Sigmoid colon (tissue), 7 donors: Measurements from ENCODE around the gene SMYD3. TPM values are rescaled to one million over a fixed set of nuclear protein-coding genes. Genes with fewer than 3 reads are reported as not detected.

ENCODE experiments used
- DNase-seq: peaks from one replicate; pipeline ENCODE4 v3.0.0-alpha.2; 2019
- H3K27ac ChIP-seq, 4 donors: fragments of 200-600 bp; sonication (generic); one replicate each; pipeline ENCODE4 v1.5.1; 2016 to 2019; ENCODE audit warnings: mild to moderate bottlenecking in 1 of 4
- H3K27me3 ChIP-seq, 3 donors: fragments of 200-600 bp; sonication (generic); one replicate each; pipeline ENCODE4 v1.5.1; 2019; ENCODE audit warnings: mild to moderate bottlenecking in 1 of 3
- H3K36me3 ChIP-seq, 4 donors: fragments of 200-600 bp; sonication (generic); one replicate each; pipeline ENCODE4 v1.5.1; 2016 to 2019
- H3K4me1 ChIP-seq, 4 donors: fragments of 200-600 bp; sonication (generic); one replicate each; pipeline ENCODE4 v1.5.1; 2017 to 2019
- H3K4me3 ChIP-seq, 4 donors: fragments of 200-600 bp; sonication (generic); one replicate each; pipeline ENCODE4 v1.5.1; 2017 to 2019; ENCODE audit warnings: mild to moderate bottlenecking in 2 of 4, moderate library complexity in 1 of 4
- H3K9me3 ChIP-seq, 4 donors: fragments of 200-600 bp in 3 of 4; sonication (generic) in 3 of 4; one replicate each; pipeline versions ENCODE4 v1.5.1 to v1.6.1; 2013 to 2019
- CTCF ChIP-seq, 4 experiments: fragments of 450-650 bp in 3 of 4; fragments of 200-600 bp in 1 of 4; IDR thresholded peaks; one replicate each; pipeline ENCODE4 v1.5.1; 2016 to 2019; ENCODE audit warnings: antibody characterized with exemption in 4 of 4, mild to moderate bottlenecking in 3 of 4, moderate library complexity in 2 of 4
- EP300 ChIP-seq, 4 donors: sonication (generic); formaldehyde crosslinking; IDR thresholded peaks; one replicate each; pipeline ENCODE4 v1.6.1; 2017; ENCODE audit warnings: antibody characterized with exemption in 4 of 4
- POLR2A ChIP-seq, 2 donors: fragments of 450-650 bp; IDR thresholded peaks; one replicate each; pipeline ENCODE4 v1.6.1; 2016; ENCODE audit warnings: antibody characterized with exemption in 2 of 2, mild to moderate bottlenecking in 2 of 2, moderate library complexity in 2 of 2
- POLR2AphosphoS5 ChIP-seq, 4 donors: sonication (generic); formaldehyde crosslinking; IDR thresholded peaks; one replicate each; pipeline ENCODE4 v1.6.1; 2017; ENCODE audit warnings: antibody characterized with exemption in 4 of 4
- WGBS, 2 donors: extraction: QIAGEN DNeasy Blood & Tissue Kit; methylation state at CpG; one replicate each; pipeline ENCODE4 v1.1.7; 2013; 5-methylcytosine and 5-hydroxymethylcytosine counted together
- intact Hi-C: fragments of 100-400 bp; cut with DNase I; formaldehyde crosslinking; loops from one replicate; pipeline ENCODE4 v1.15.1; 2023
- polyA plus RNA-seq, 3 donors: library from polyadenylated mRNA; stranded (reverse); fragments of 200-250 nt; gene quantifications; one replicate each; pipeline ENCODE4 v1.2.3, GENCODE V29; 2013
- total RNA-seq, 4 donors: library from RNA; depleted of rRNA; stranded (reverse); fragments of >200 nt; gene quantifications; one replicate each; pipeline ENCODE4 v1.1.0, GENCODE V29; 2016
- donor health status: healthy with polysubstance abuse.
- donor health status: Bipolar disorder and iron deficiency.
- donor health status: healthy.

The SMYD3 gene
- total and polyA plus RNA-seq, 7 donors, result 8.7 to 23.8 (median 17.1) TPM

DNA sequence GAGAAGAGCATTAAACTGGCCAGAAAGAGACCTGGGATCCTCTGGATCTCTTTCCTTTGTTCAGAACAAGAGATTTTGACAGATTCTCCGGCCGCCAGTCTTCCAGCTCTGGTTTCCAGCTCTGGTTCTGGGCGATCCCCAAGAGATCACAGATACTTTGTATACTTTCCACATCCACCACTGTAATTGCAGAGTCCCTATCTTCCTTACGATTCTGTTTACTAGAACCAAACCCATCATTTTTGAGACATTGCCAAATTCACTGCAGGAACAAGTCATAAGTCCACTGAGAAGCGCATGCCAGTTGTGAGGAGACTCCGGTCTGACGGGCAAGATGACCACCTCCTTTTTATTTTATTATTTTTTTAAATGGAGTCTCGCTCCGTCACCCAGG is 505.2 kb downstream of the SMYD3 start:
- no peak for DNase-seq
- WGBS, 2 donors, result 57 to 73% methylated on average over 9 of the region's 9 CpGs
- Histone ChIP-seq H3K9me3 (no peaks in the 10 kb centered on the region), H3K27me3 (no peaks in the 10 kb centered on the region), H3K36me3 (no peaks in the 10 kb centered on the region), H3K4me3 (no peak overlapping the region), H3K27ac (peak overlapping the region in 1 of 4 donors; percentile 51), H3K4me1 (peaks cover 0 to 34% (median 15%) of the 10 kb centered on the region in 4 donors)
- intact Hi-C loops, result no loop called here
- TF ChIP-seq EP300 (IDR thresholded peaks at IDR 0.05) (no peak), POLR2A (IDR thresholded peaks at IDR 0.05) (no peak), CTCF (IDR thresholded peaks at IDR 0.05) (no peak), POLR2AphosphoS5 (IDR thresholded peaks at IDR 0.05) (no peak)

DNA sequence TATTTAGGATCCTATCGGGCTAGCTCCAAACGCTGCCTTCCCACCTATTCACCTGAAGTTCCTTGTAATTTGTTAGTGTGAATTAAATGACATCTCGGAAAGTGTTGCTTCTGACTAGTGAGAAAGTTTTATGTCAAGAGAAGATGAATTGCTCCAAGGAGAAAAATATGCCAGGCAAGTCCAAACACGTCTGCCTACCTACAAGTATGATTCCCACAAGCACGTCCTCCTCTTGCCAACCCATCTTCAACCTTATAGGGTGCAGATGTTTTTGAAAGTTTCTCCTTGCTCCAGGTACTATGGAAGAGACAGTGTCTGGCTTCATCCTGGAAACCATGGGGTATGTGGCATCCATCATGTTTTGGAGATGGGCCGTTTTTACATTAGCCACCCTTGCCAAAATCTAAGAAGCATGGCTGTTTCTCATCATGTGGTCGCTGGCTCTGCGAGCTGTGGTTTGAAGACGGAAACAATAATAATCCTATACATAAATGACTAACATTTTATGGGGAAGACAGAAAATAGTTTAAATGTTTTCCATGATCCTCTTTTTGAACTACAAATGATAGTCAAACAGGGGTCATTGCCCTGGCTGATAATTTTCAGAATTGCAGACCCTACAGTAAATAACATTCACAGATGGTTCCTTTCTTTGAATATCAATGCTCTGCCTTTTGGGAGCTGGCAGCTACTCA is 505.8 kb downstream of the SMYD3 start:
- DNase-seq, result no peak
- Histone ChIP-seq H3K4me1 (peaks cover 0 to 34% (median 15%) of the 10 kb centered on the region in 4 donors), H3K36me3 (no peaks in the 10 kb centered on the region), H3K27ac (peak overlapping the region in 1 of 4 donors; percentile 51), H3K9me3 (no peaks in the 10 kb centered on the region), H3K4me3 (no peak overlapping the region), H3K27me3 (no peaks in the 10 kb centered on the region)
- 89 to 92% methylated on average over 9 of the region's 9 CpGs for WGBS, 2 donors
- intact Hi-C loops, result no loop called here
- TF ChIP-seq EP300 (IDR thresholded peaks at IDR 0.05), result no peak
- TF ChIP-seq POLR2AphosphoS5 (IDR thresholded peaks at IDR 0.05), result no peak
- TF ChIP-seq POLR2A (IDR thresholded peaks at IDR 0.05), result no peak
- no peak for TF ChIP-seq CTCF (IDR thresholded peaks at IDR 0.05)

GRCh38 chr1:246000638-246001015 is 506.5 kb downstream of the SMYD3 start:
- no peak overlapping the region for H3K27ac ChIP-seq
- H3K36me3 ChIP-seq, result no peaks in the 10 kb centered on the region
- H3K27me3 ChIP-seq, result no peaks in the 10 kb centered on the region
- TF ChIP-seq POLR2A (IDR thresholded peaks at IDR 0.05) (no peak), CTCF (IDR thresholded peaks at IDR 0.05) (no peak), POLR2AphosphoS5 (IDR thresholded peaks at IDR 0.05) (no peak), EP300 (IDR thresholded peaks at IDR 0.05) (no peak)
- peaks cover 0 to 33% (median 15%) of the 10 kb centered on the region in 4 donors for H3K4me1 ChIP-seq
- intact Hi-C loops, result no loop called here
- no peak for DNase-seq
- H3K4me3 ChIP-seq, result no peak overlapping the region
- H3K9me3 ChIP-seq, result no peaks in the 10 kb centered on the region
- 96 to 97% methylated on average over 5 of the region's 5 CpGs for WGBS, 2 donors

DNA sequence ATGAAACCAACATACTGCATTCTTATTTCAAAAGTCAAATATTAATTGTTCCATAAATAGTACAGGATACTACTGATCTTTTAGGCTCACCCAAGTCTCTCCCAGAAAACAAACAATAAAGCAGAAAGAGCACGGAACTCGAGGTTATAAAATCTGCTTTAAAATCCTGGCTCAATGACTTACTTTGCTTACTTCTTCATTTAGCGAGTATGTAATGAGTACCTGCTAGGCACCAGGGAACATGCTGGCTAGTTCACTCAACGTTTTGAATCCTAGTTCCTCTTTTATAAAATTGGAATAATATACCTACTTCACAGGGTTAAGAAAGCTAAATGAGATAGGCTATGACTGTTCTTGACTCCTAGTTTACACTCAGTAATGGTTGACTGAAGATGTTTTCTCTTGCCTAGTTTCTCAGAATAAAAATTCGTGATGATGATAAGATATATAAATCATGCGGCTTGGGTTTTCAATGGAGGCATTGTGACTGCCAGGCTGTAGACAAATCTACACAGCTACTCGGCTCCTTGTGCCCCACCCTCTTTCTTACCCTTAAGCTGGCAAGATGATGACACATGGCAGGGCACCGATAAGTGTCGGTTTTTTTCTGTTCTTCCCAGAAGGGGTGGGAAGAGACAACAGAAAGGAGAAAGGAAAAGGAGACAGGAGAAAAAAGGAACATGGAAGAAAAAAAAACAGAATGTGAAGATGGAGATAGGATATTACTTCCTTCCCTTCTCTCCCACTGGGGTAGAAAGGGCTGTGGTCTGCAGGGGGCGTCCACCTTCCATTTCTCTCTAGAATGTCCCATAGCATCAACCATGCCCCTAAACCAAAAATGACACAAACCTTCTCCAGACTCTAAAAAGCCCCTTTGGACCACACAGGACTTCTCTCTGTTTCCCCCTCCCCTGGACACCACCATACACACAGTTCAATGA is 507.1 kb downstream of the SMYD3 start:
- Histone ChIP-seq H3K4me3 (no peak overlapping the region), H3K36me3 (no peaks in the 10 kb centered on the region), H3K27me3 (no peaks in the 10 kb centered on the region), H3K9me3 (no peaks in the 10 kb centered on the region), H3K27ac (no peak overlapping the region), H3K4me1 (peaks cover 0 to 26% (median 9%) of the 10 kb centered on the region in 4 donors)
- no peak for DNase-seq
- intact Hi-C loops, result no loop called here
- TF ChIP-seq POLR2A (IDR thresholded peaks at IDR 0.05) (no peak), CTCF (IDR thresholded peaks at IDR 0.05) (no peak), EP300 (IDR thresholded peaks at IDR 0.05) (no peak), POLR2AphosphoS5 (IDR thresholded peaks at IDR 0.05) (no peak)
- 21 to 56% methylated on average over 10 of the region's 10 CpGs for WGBS, 2 donors
